ENCODE results near the gene TAC3.
"Not testable (repeated sequence)": the region's sequence is repeated elsewhere in the genome, so short reads cannot be mapped to it uniquely, and the experiment has no call there.

DNA sequence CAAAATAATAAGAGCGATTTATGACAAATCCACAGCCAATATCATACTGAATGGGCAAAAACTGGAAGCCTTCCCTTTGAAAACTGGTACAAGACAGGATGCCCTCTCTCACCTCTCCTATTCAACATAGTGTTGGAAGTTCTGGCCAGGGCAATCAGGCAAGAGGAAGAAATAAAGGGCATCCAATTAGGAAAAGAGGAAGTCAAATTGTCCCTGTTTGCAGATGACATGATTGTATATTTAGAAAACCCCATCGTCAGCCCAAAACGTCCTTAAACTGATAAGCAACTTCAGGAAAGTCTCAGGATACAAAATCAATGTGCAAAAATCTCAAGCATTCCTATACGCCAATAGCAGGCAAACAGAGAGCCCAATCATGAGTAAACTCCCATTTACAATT, 54.1 kb downstream of the TAC3 start:
- TF ChIP-seq POLR2A (IDR thresholded peaks at IDR 0.05): not testable (repeated sequence)
- TF ChIP-seq, protein P1, sequence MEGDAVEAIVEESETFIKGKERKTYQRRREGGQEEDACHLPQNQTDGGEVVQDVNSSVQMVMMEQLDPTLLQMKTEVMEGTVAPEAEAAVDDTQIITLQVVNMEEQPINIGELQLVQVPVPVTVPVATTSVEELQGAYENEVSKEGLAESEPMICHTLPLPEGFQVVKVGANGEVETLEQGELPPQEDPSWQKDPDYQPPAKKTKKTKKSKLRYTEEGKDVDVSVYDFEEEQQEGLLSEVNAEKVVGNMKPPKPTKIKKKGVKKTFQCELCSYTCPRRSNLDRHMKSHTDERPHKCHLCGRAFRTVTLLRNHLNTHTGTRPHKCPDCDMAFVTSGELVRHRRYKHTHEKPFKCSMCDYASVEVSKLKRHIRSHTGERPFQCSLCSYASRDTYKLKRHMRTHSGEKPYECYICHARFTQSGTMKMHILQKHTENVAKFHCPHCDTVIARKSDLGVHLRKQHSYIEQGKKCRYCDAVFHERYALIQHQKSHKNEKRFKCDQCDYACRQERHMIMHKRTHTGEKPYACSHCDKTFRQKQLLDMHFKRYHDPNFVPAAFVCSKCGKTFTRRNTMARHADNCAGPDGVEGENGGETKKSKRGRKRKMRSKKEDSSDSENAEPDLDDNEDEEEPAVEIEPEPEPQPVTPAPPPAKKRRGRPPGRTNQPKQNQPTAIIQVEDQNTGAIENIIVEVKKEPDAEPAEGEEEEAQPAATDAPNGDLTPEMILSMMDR (IDR thresholded peaks at IDR 0.05): not testable (repeated sequence)

Data from right lobe of liver (tissue), 4 donors.